Aortic smooth muscle cell (primary cell): Measurements from ENCODE around the gene FOXF2. TPM values are rescaled to one million over a fixed set of nuclear protein-coding genes. Genes with fewer than 3 reads are reported as not detected.

ENCODE experiments used
- total RNA-seq: library from RNA; depleted of rRNA; stranded (reverse); fragments of >200 nt; gene quantifications from 2 replicates; pipeline ENCODE4 v1.2.3, GENCODE V29; 2014

FOXF2 gene
- 0.26 and 0.31 TPM in 2 replicates for total RNA-seq

DNA sequence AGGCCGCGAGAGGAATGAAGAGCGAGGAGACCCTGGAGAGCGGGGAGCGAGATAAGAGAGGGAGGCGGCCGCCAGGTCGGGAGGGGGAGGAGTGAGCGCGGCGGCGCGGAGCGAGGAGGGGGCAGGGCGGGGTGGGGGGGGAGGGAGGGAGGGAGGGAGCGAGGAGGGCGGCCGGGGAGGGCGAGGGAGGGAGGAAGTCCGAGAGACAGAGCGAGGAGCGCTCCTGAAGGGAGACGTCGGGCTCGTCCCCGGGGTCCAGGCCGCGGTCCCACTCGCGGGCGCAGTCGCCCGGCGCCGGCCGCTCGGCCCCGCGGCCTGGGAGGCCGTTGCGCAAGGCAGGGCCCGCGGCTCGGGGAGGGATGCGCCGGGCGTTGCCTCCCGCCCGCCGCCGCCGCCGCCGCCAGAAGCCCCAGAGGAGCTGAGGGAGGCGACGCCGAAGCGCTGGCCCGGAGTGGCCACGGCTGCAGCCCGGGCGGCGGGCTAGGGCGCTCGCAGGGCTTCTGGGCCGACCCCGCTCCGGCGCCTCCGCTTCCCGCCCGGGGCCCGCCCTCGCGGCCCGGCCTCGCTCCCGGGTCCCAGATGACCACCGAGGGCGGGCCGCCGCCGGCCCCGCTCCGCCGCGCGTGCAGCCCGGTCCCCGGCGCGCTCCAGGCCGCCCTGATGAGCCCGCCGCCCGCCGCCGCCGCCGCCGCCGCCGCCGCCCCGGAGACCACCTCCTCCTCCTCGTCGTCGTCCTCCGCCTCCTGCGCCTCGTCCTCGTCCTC, at the start of gene FOXF2:
TSS of gene FOXF2 (plus strand) at position 208 of the 764 bp plus-strand sequence. CDS start at position 580, 372 bp downstream.

Other genes with a start within 250 kb of the FOXF2 start
- 0.06 TPM in 1 of 2 replicates, not detected in the other for gene FOXQ1, start 77.5 kb upstream of the FOXF2 start, total RNA-seq
- gene FOXC1, start 220.3 kb downstream of the FOXF2 start, total RNA-seq, result 29.8 and 36.5 TPM in 2 replicates